Measurements from ENCODE around the gene MACO1. TPM values are rescaled to one million over a fixed set of nuclear protein-coding genes. Genes with fewer than 3 reads are reported as not detected.

MACO1 gene
- total and polyA plus RNA-seq, 2 of the 13 experiments (the other 11 are each of a cell fraction or from before 2014, with no cell fraction given), result 9.7 to 17.0 TPM

DNA sequence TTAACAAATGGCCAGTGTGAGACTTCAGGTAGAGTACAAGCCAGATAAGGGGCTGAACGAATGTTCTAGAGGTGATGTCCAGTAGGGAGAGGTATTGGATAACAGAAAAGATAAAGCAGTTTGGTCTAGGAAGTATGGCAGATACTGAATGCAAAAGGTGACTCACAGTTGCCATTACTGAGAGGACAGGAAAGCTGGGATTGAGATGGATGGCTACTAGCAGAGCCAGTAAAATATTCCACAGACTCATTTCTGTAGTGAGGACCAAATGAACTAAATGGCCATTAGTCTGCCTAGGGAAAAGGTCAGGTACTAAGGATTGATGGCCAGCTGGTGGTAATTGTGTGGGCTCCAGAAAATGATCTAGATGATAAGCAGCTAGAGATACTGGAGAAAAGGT, 11.5 kb downstream of the MACO1 start:
- Histone ChIP-seq H3K79me2 (ENCODE audit: insufficient read depth, low read length) (peaks cover 38% of the 10 kb centered on the region), H3K36me3 (replicated peaks in 1 of 2; ENCODE audit: control insufficient read depth in 1 of 2, insufficient read depth in 2 of 2, low read length in 2 of 2) (peaks cover 1 to 14% of the 10 kb centered on the region in 2 experiments; a peak in 3 of 5 replicates), H3K9ac (ENCODE audit: insufficient read depth, low read depth, low read length) (no peak overlapping the region), H3K4me2 (ENCODE audit: low read depth, low read length) (no peak overlapping the region), H3K27ac (ENCODE audit: extremely low read length, insufficient read depth, low read length) (no peak overlapping the region), H3K4me1 (ENCODE audit: insufficient read depth, low read length) (no peaks in the 10 kb centered on the region), H4K20me1 (ENCODE audit: insufficient read depth, low read length) (no peaks in the 10 kb centered on the region), H3K27me3 (ENCODE audit: control insufficient read depth in 1 of 2, insufficient read depth in 2 of 2, low read length in 2 of 2) (no peaks in the 10 kb centered on the region), H2AFZ (ENCODE audit: low read length) (no peak overlapping the region), H3K9me3 (ENCODE audit: low read length) (no peaks in the 10 kb centered on the region), H3K4me3 (replicated peaks in 1 of 3; ENCODE audit: insufficient read depth in 1 of 3, low read depth in 2 of 3, low read length in 3 of 3) (no peak overlapping the region)
- no TSS peak for BruUV-seq (replicated peaks)
- CTCF ChIA-PET (ENCODE audit: low intra/inter-chr PET ratio, low total read pairs), result no interaction called here
- ATAC-seq (no peak), DNase-seq (ENCODE audit: low spot score) (no peak), FAIRE-seq (no peak)
- in situ Hi-C loops (cut with HindIII; ENCODE audit: extremely low pct_ligation_motif_present, low pct_unique_long_range_greater_than_20kb), result no loop called here
- TF ChIP-seq CTCF (CRISPR knock-in tag; IDR thresholded peaks at IDR 0.05), result peak; percentile 24
- TF ChIP-seq, protein P1, sequence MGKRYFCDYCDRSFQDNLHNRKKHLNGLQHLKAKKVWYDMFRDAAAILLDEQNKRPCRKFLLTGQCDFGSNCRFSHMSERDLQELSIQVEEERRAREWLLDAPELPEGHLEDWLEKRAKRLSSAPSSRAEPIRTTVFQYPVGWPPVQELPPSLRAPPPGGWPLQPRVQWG (CRISPR knock-in tag; IDR thresholded peaks at IDR 0.05; ENCODE audit: borderline replicate concordance, low read depth), result no peak
- intact Hi-C loops (cut with micrococcal nuclease; ENCODE audit: unreplicated experiment), result no loop called here
- 83% methylated on average over 1 of the region's 1 CpG for WGBS (ENCODE audit: low lambda C conversion rate)
- POLR2A ChIA-PET, result no interaction called here

GRCh38 chr1:25443030-25443699, 12.5 kb downstream of the MACO1 start:
- intact Hi-C loops (cut with micrococcal nuclease; ENCODE audit: unreplicated experiment) (no loop called here), in situ Hi-C loops (cut with HindIII; ENCODE audit: extremely low pct_ligation_motif_present, low pct_unique_long_range_greater_than_20kb) (no loop called here)
- Histone ChIP-seq H3K36me3 (replicated peaks in 1 of 2; ENCODE audit: control insufficient read depth in 1 of 2, insufficient read depth in 2 of 2, low read length in 2 of 2) (peaks cover 1 to 12% of the 10 kb centered on the region in 2 experiments; a peak in 3 of 5 replicates), H3K27me3 (ENCODE audit: control insufficient read depth in 1 of 2, insufficient read depth in 2 of 2, low read length in 2 of 2) (no peaks in the 10 kb centered on the region), H3K79me2 (ENCODE audit: insufficient read depth, low read length) (peaks cover 28% of the 10 kb centered on the region), H2AFZ (ENCODE audit: low read length) (no peak overlapping the region), H3K4me3 (replicated peaks in 1 of 3; ENCODE audit: insufficient read depth in 1 of 3, low read depth in 2 of 3, low read length in 3 of 3) (no peak overlapping the region), H4K20me1 (ENCODE audit: insufficient read depth, low read length) (no peaks in the 10 kb centered on the region), H3K4me1 (ENCODE audit: insufficient read depth, low read length) (no peaks in the 10 kb centered on the region), H3K9ac (ENCODE audit: insufficient read depth, low read depth, low read length) (no peak overlapping the region), H3K4me2 (ENCODE audit: low read depth, low read length) (no peak overlapping the region), H3K9me3 (ENCODE audit: low read length) (no peaks in the 10 kb centered on the region), H3K27ac (ENCODE audit: extremely low read length, insufficient read depth, low read length) (no peak overlapping the region)
- no peak for DNase-seq (ENCODE audit: low spot score)
- POLR2A ChIA-PET, result no interaction called here
- CTCF ChIA-PET (ENCODE audit: low intra/inter-chr PET ratio, low total read pairs), result no interaction called here
- WGBS (ENCODE audit: low lambda C conversion rate), result 96% methylated on average over 4 of the region's 4 CpGs
- BruUV-seq (replicated peaks), result no TSS peak
- FAIRE-seq, result no peak
- no peak for ATAC-seq
- TF ChIP-seq BRD4 (CRISPR knock-in tag; IDR thresholded peaks at IDR 0.05) (no peak), SP140L (CRISPR knock-in tag; IDR thresholded peaks at IDR 0.05; ENCODE audit: borderline replicate concordance) (no peak), KDM3A (CRISPR knock-in tag; IDR thresholded peaks at IDR 0.05; ENCODE audit: low read depth) (no peak), ZNF607 (CRISPR knock-in tag; IDR thresholded peaks at IDR 0.05; ENCODE audit: borderline replicate concordance) (no peak), ZFYVE20 (CRISPR knock-in tag; IDR thresholded peaks at IDR 0.05; ENCODE audit: borderline replicate concordance, low read depth) (no peak), PREB (CRISPR knock-in tag; IDR thresholded peaks at IDR 0.05) (no peak), CTCF (CRISPR knock-in tag; IDR thresholded peaks at IDR 0.05) (no peak)

All from HepG2 (cell line).